ENCODE measurements around the gene ARHGAP15. TPM values are rescaled to one million over a fixed set of nuclear protein-coding genes. Genes with fewer than 3 reads are reported as not detected.

The ARHGAP15 gene
- total RNA-seq, 1 donor from 2014 or later: not detected

GRCh38 chr2:143652692-143653091, 523.5 kb downstream of the ARHGAP15 start:
- no peaks in the 10 kb centered on the region for H3K4me1 Mint-ChIP-seq (ENCODE audit: unreplicated experiment)
- H3K27me3 Mint-ChIP-seq (ENCODE audit: unreplicated experiment): no peaks in the 10 kb centered on the region
- no peak overlapping the region for H3K4me3 Mint-ChIP-seq (ENCODE audit: unreplicated experiment)

DNA sequence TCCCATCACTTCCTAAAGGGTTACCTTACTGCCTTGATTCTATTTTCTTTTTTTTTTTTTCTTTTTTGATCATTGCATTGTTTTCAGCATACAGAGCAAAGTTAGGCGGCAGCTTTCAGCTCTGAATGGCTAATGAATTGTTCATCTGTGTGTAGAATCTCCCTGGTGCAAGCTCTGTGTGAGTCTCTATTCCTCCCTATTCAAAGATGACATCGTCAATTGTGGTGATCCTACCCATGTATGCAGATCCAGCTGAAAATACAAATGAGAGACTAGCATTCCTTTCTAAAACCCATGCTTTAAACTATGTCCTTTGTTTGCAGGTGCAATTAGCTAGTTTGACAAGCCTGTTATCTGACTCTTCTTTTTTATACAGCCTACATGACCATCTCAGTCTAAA, 539.0 kb downstream of the ARHGAP15 start:
- Mint-ChIP-seq H3K9me3 (ENCODE audit: unreplicated experiment) (peaks cover 3% of the 10 kb centered on the region), H3K4me1 (ENCODE audit: unreplicated experiment) (no peaks in the 10 kb centered on the region), H3K36me3 (ENCODE audit: unreplicated experiment) (no peaks in the 10 kb centered on the region), H3K4me3 (ENCODE audit: unreplicated experiment) (no peak overlapping the region), H3K27ac (ENCODE audit: unreplicated experiment) (no peak overlapping the region), H3K27me3 (ENCODE audit: unreplicated experiment) (no peaks in the 10 kb centered on the region)
- TF ChIP-seq, protein P1, sequence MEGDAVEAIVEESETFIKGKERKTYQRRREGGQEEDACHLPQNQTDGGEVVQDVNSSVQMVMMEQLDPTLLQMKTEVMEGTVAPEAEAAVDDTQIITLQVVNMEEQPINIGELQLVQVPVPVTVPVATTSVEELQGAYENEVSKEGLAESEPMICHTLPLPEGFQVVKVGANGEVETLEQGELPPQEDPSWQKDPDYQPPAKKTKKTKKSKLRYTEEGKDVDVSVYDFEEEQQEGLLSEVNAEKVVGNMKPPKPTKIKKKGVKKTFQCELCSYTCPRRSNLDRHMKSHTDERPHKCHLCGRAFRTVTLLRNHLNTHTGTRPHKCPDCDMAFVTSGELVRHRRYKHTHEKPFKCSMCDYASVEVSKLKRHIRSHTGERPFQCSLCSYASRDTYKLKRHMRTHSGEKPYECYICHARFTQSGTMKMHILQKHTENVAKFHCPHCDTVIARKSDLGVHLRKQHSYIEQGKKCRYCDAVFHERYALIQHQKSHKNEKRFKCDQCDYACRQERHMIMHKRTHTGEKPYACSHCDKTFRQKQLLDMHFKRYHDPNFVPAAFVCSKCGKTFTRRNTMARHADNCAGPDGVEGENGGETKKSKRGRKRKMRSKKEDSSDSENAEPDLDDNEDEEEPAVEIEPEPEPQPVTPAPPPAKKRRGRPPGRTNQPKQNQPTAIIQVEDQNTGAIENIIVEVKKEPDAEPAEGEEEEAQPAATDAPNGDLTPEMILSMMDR (IDR thresholded peaks at IDR 0.05): no peak
- no peak for DNase-seq (ENCODE audit: extremely low spot score, unreplicated experiment)

More at GRCh38 chr2:143652692-143653091, 523.5 kb downstream of the ARHGAP15 start:
- Mint-ChIP-seq H3K9me3 (ENCODE audit: unreplicated experiment) (peaks cover 10% of the 10 kb centered on the region), H3K27ac (ENCODE audit: unreplicated experiment) (no peak overlapping the region), H3K36me3 (ENCODE audit: unreplicated experiment) (peaks cover 5% of the 10 kb centered on the region)
- TF ChIP-seq, protein P1 (IDR thresholded peaks at IDR 0.05): no peak
- DNase-seq (ENCODE audit: extremely low spot score, unreplicated experiment): no peak

DNA sequence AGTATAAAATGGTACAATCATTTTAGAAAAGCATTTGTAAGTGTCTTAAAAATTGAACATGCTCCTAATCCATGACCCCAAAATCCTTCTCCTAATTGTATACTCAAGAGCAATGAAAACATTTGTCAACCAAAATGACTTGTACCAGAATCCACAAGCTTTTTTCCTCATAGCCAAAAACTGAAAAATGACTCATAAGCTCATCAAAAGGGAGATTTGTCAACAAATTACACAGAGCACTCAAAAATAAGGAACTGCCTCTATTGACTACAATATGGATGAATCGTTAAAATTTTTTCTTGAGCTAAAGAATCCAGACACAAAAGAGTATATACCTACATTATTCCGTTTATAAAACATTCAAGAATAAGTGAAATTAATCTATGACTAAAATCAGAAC, 544.8 kb downstream of the ARHGAP15 start:
- no peak overlapping the region for H3K4me3 Mint-ChIP-seq (ENCODE audit: unreplicated experiment)
- TF ChIP-seq, protein P1 (IDR thresholded peaks at IDR 0.05): no peak
- H3K9me3 Mint-ChIP-seq (ENCODE audit: unreplicated experiment): peaks cover 5% of the 10 kb centered on the region
- DNase-seq (ENCODE audit: extremely low spot score, unreplicated experiment): no peak
- H3K36me3 Mint-ChIP-seq (ENCODE audit: unreplicated experiment): no peaks in the 10 kb centered on the region
- H3K27me3 Mint-ChIP-seq (ENCODE audit: unreplicated experiment): no peaks in the 10 kb centered on the region
- H3K27ac Mint-ChIP-seq (ENCODE audit: unreplicated experiment): no peak overlapping the region
- no peaks in the 10 kb centered on the region for H3K4me1 Mint-ChIP-seq (ENCODE audit: unreplicated experiment)

DNA sequence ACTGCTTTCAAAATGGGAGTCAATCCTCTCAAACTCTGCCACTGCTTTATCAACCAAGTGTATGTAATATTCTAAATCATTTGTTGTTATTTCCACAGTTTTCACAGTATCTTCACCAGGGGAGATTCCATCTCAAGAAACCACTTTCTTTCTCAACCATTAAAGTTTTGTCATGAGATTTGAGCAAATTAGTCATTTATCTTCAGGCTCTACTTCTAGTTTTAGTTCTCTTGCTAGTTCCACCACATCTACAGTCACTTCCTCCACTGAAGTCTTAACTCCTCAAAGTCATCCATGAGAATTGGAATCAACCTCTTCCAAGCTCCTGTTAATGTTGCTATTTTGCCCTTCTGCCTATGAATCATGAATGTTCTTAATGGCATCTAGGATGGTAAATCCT, 545.8 kb downstream of the ARHGAP15 start:
- Mint-ChIP-seq H3K4me1 (ENCODE audit: unreplicated experiment) (no peaks in the 10 kb centered on the region), H3K9me3 (ENCODE audit: unreplicated experiment) (peaks cover 5% of the 10 kb centered on the region), H3K27me3 (ENCODE audit: unreplicated experiment) (no peaks in the 10 kb centered on the region), H3K36me3 (ENCODE audit: unreplicated experiment) (no peaks in the 10 kb centered on the region), H3K27ac (ENCODE audit: unreplicated experiment) (no peak overlapping the region), H3K4me3 (ENCODE audit: unreplicated experiment) (no peak overlapping the region)
- TF ChIP-seq, protein P1 (IDR thresholded peaks at IDR 0.05): no peak
- DNase-seq (ENCODE audit: extremely low spot score, unreplicated experiment): no peak

DNA sequence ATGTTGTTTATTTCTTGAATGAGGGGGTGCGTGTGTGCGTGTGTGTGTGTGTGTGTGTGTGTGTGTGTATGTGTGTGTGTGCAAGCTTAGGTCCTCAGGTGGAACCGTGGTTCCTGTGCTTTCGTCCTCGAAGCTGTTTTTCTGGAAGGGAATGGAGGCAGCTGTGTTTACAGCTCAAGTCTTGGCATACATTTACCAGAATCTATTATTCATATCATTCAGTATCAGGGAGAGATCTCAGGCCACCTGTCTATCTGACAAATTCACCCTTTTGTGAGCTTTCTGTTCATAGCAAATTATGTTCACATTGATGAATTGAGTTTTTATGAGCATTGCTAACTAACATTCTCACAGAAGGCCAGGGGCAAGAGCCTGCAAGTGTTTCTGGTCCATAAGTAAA, 550.4 kb downstream of the ARHGAP15 start:
- H3K27me3 Mint-ChIP-seq (ENCODE audit: unreplicated experiment): no peaks in the 10 kb centered on the region
- no peak overlapping the region for H3K27ac Mint-ChIP-seq (ENCODE audit: unreplicated experiment)
- DNase-seq (ENCODE audit: extremely low spot score, unreplicated experiment): no peak
- H3K9me3 Mint-ChIP-seq (ENCODE audit: unreplicated experiment): no peaks in the 10 kb centered on the region
- no peak overlapping the region for H3K4me3 Mint-ChIP-seq (ENCODE audit: unreplicated experiment)
- TF ChIP-seq, protein P1 (IDR thresholded peaks at IDR 0.05): no peak
- H3K4me1 Mint-ChIP-seq (ENCODE audit: unreplicated experiment): no peaks in the 10 kb centered on the region
- H3K36me3 Mint-ChIP-seq (ENCODE audit: unreplicated experiment): no peaks in the 10 kb centered on the region

All from osteocyte (in vitro differentiated cells).